GM12878 (cell line): Measurements from ENCODE around the gene CHP1. TPM values are rescaled to one million over a fixed set of nuclear protein-coding genes. Genes with fewer than 3 reads are reported as not detected.

ENCODE experiments used
- ATAC-seq: fragments of 200-7000 bp; cut with Tn5 transposase; 3 replicates; pipeline ENCODE4 v1.9.1; 2020; ENCODE audit warnings: mild to moderate bottlenecking, moderate library complexity
- BruUV-seq: library from RNA; stranded (reverse); fragments of 400-500 nt; replicated peaks from 2 replicates; lab custom pipeline; 2021; lab: Mats Ljungman, UMichigan
- CTCF ChIA-PET: fragments of 300-600 bp; sonication (Branson Sonifier 250); formaldehyde crosslinking; extraction: SDS; loops from one replicate; lab custom pipeline; 2021; ENCODE audit warnings: inconsistent platforms; lab: Yijun Ruan, JAX
- POLR2A ChIA-PET: fragments of 350-600 bp; formaldehyde crosslinking; extraction: SDS; loops from one replicate; lab custom pipeline; 2021; ENCODE audit warnings: inconsistent platforms; lab: Charles Lee
- RAD21 ChIA-PET: fragments of 300-600 bp; sonication (Branson Sonifier 250); formaldehyde crosslinking; loops from one replicate; lab custom pipeline; 2023; ENCODE audit warnings: antibody characterized with exemption; ENCODE audit not compliant: unreplicated experiment; lab: Charles Lee
- SMC1A ChIA-PET: fragments of 300-600 bp; sonication (Branson Sonifier 250); formaldehyde crosslinking; loops from one replicate; lab custom pipeline; 2023; ENCODE audit not compliant: unreplicated experiment, uncharacterized antibody; lab: Charles Lee
- DNase-seq: peaks from one replicate; pipeline ENCODE4 v3.0.0-alpha.2; 2011; ENCODE audit warnings: low read depth, low spot score
- FAIRE-seq: peaks from 3 replicates; lab custom pipeline; 2011; peaks lifted over from hg19 to GRCh38; lab: Jason Lieb, UNC
- H2AFZ ChIP-seq: 2 replicates; pipeline ENCODE4 v1.6.0; 2011; ENCODE audit warnings: low read depth, low read length, control low read depth; ENCODE audit not compliant: control insufficient read depth
- H3K27ac ChIP-seq: 2 replicates; pipeline ENCODE4 v1.5.1; 2011; ENCODE audit warnings: control low read depth; ENCODE audit not compliant: control insufficient read depth, insufficient read depth
- H3K27me3 ChIP-seq, 2 experiments: replicated peaks in 1 of 2; 2 replicates each; pipeline versions ENCODE4 v1.6.0 to v1.6.1; 2011; ENCODE audit warnings: low read length in 1 of 2; ENCODE audit not compliant: control insufficient read depth in 2 of 2, insufficient read depth in 2 of 2
- H3K36me3 ChIP-seq, 2 experiments: 2 replicates each; pipeline ENCODE4 v1.5.1; 2011; ENCODE audit warnings: low read length in 1 of 2; ENCODE audit not compliant: control insufficient read depth in 2 of 2, insufficient read depth in 2 of 2
- H3K4me1 ChIP-seq: 2 replicates; pipeline ENCODE4 v1.6.1; 2011; ENCODE audit warnings: mild to moderate bottlenecking, low read length, moderate library complexity, mixed read lengths; ENCODE audit not compliant: control insufficient read depth, insufficient read depth
- H3K4me2 ChIP-seq: 2 replicates; pipeline ENCODE4 v1.6.0; 2011; ENCODE audit warnings: control low read depth; ENCODE audit not compliant: control insufficient read depth, insufficient read depth
- H3K4me3 ChIP-seq: fragments of 200-600 bp; sonication (generic); 2 replicates; pipeline ENCODE4 v1.5.1; 2016
- H3K79me2 ChIP-seq: 2 replicates; pipeline ENCODE4 v1.6.0; 2011; ENCODE audit warnings: low read length; ENCODE audit not compliant: control insufficient read depth, insufficient read depth
- H3K9ac ChIP-seq: 2 replicates; pipeline ENCODE4 v1.8.0; 2011; ENCODE audit warnings: low read length, control low read depth, mixed read lengths; ENCODE audit not compliant: control insufficient read depth, insufficient read depth
- H3K9me3 ChIP-seq: replicated peaks from 3 replicates; pipeline ENCODE4 v1.5.1; 2011; ENCODE audit warnings: mild to moderate bottlenecking, low read length; ENCODE audit not compliant: control insufficient read depth, insufficient read depth
- H4K20me1 ChIP-seq: 2 replicates; pipeline ENCODE4 v1.6.0; 2011; ENCODE audit not compliant: control insufficient read depth, insufficient read depth
- BMI1 ChIP-seq: fragments of 450-650 bp; IDR thresholded peaks from 2 replicates; pipeline ENCODE4 v1.6.1; 2016; ENCODE audit warnings: mild to moderate bottlenecking, moderate library complexity, borderline replicate concordance
- E4F1 ChIP-seq: fragments of 450-650 bp; IDR thresholded peaks from 2 replicates; pipeline ENCODE4 v1.6.1; 2018; ENCODE audit warnings: borderline replicate concordance, mild to moderate bottlenecking; ENCODE audit not compliant: partially characterized antibody
- MYC ChIP-seq: IDR thresholded peaks from 2 replicates; pipeline ENCODE4 v1.6.1; 2011; ENCODE audit warnings: mild to moderate bottlenecking, low read length, moderate library complexity, inconsistent platforms; ENCODE audit not compliant: insufficient read depth, insufficient replicate concordance, insufficient read length, severe bottlenecking
- NRF1 ChIP-seq: conservative IDR thresholded peaks from 2 replicates; pipeline ENCODE4 v1.6.1; 2011; ENCODE audit warnings: mild to moderate bottlenecking, low read depth, low read length, improper control_type of control experiment
- PAX8 ChIP-seq: fragments of 450-650 bp; IDR thresholded peaks from 2 replicates; pipeline ENCODE4 v1.6.1; 2017; ENCODE audit warnings: mild to moderate bottlenecking, moderate library complexity
- RELA ChIP-seq: fragments of 450-650 bp; IDR thresholded peaks from 2 replicates; pipeline ENCODE4 v1.8.0; 2014; ENCODE audit warnings: borderline replicate concordance; ENCODE audit not compliant: partially characterized antibody
- SPI1 ChIP-seq: IDR thresholded peaks from 2 replicates; pipeline ENCODE4 v1.6.1; 2011; ENCODE audit warnings: low read depth, mild to moderate bottlenecking, low read length, moderate library complexity, borderline replicate concordance; ENCODE audit not compliant: insufficient read depth
- WGBS: methylation state at CpG from one replicate; pipeline ENCODE4 v1.1.6; 2016; ENCODE audit warnings: low lambda C conversion rate; ENCODE audit not compliant: insufficient replicate concordance, insufficient coverage; ENCODE audit errors: missing lambda C conversion rate; 5-methylcytosine and 5-hydroxymethylcytosine counted together
- in situ Hi-C: fragments of 300-500 bp; cut with MboI; formaldehyde crosslinking; loops from 9 replicates; pipeline ENCODE4 v1.14.3; 2018; ENCODE audit warnings: mixed read lengths
- intact Hi-C: fragments of 100-400 bp; cut with micrococcal nuclease; formaldehyde crosslinking; loops from one replicate; pipeline ENCODE4 v1.14.2; 2022; ENCODE audit not compliant: unreplicated experiment
- polyA plus RNA-seq, 11 experiments: library from polyadenylated mRNA; depleted of rRNA in 4 of 11; unstranded in 6 of 11; stranded (reverse) in 5 of 11; fragments of >200 nt; fragmentation: Nextera tagmentation in 4 of 11; fragmentation: Illumina TruSeq in 1 of 11; extraction: Ambion mirVana in 4 of 11; extraction: Trizol in 1 of 11; gene quantifications; 1 replicate in 1 of 11; 2 replicates in 10 of 11; pipeline versions ENCODE4 v1.2.1 to v1.2.3, GENCODE V29; 2011 to 2016; ENCODE audit warnings: inconsistent platforms in 2 of 11, missing spikeins in 2 of 11, low read depth in 1 of 11
- total RNA-seq, 4 experiments: library from RNA; depleted of rRNA in 3 of 4; stranded (reverse); fragments of >200 nt in 3 of 4; fragmentation: Illumina TruSeq in 1 of 4; extraction: Trizol in 1 of 4; gene quantifications; 2 replicates each; pipeline versions ENCODE4 v1.2.1 to v1.2.3, GENCODE V29; 2013 to 2021

Gene CHP1
- total and polyA plus RNA-seq, 10 of the 15 experiments (the other 5 are each of a cell fraction or from before 2014, with no cell fraction given) = 25.7 to 45.9 (median 39.1) TPM

- SMC1A ChIA-PET = no interaction called here
Observed at GRCh38 chr15:41256103-41256502, 25.0 kb downstream of the CHP1 start.

More at GRCh38 chr15:41256103-41256502, 25.0 kb downstream of the CHP1 start:
- no peak overlapping the region for H3K4me2 ChIP-seq
- TF ChIP-seq BMI1 (no peak), MYC (no peak), RELA (no peak), E4F1 (no peak), SPI1 (no peak), NRF1 (no peak), PAX8 (no peak)
- TF ChIP-seq, all 136 proteins: peak for 0
- Histone ChIP-seq H2AFZ (no peak overlapping the region), H3K9ac (no peak overlapping the region), H3K27ac (no peak overlapping the region), H3K36me3 (no peaks in the 10 kb centered on the region; a peak in 1 of 4 replicates), H3K27me3 (no peaks in the 10 kb centered on the region), H3K4me3 (no peak overlapping the region), H3K79me2 (no peaks in the 10 kb centered on the region), H3K4me1 (peaks cover 12% of the 10 kb centered on the region), H3K9me3 (no peaks in the 10 kb centered on the region), H4K20me1 (no peaks in the 10 kb centered on the region)
- no peak for FAIRE-seq
- DNase-seq = no peak
- ChIA-PET POLR2A (no interaction called here), CTCF (no interaction called here), RAD21 (interaction anchor here (1.1 kb wide), 1 partner anchor 77 kb away, joined by 3 read pairs; the partner anchor contains the start of genes NUSAP1 and OIP5)
- intact Hi-C loops (no loop called here), in situ Hi-C loops (no loop called here)
- no peak for ATAC-seq
- no TSS peak for BruUV-seq
- 90% methylated on average over 3 of the region's 3 CpGs for WGBS
